ENCODE data around the gene CASP10. TPM values are rescaled to one million over a fixed set of nuclear protein-coding genes. Genes with fewer than 3 reads are reported as not detected.

The CASP10 gene
- total and polyA plus RNA-seq, 2 of the 8 experiments (the other 6 are each of a cell fraction or from before 2014, with no cell fraction given) = 2.3 to 4.0 TPM

DNA sequence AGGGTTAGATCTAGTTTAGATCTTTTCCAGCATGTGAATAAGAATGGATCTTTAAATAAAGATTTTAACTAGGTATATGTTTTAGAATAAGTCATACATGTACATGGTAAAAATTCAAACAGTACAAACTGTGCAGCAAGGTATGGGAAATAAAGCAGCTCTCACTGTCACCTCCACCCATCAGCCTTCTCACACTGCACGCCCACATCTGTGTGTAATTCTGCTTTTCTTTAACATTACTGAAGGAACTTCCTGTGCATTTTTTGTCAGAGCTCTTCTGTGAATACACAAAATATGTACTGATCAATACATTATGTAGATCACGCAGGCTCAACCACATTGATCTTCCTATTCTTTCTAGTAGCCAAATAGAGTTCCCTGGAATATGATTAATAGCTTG is 80.8 kb downstream of the CASP10 start:
- H3K4ac ChIP-seq (replicated peaks; ENCODE audit: insufficient read length, low read depth, low read length) = no peak overlapping the region
- H2AK5ac ChIP-seq (ENCODE audit: low read depth, low read length) = no peak overlapping the region
- DNase-seq (ENCODE audit: low read depth in 1 of 2, low spot score in 2 of 2) = no peak
- no peak overlapping the region for H2BK12ac ChIP-seq (ENCODE audit: low read depth, low read length)
- no peak overlapping the region for H3K23ac ChIP-seq (ENCODE audit: insufficient read length)
- 82% methylated on average over 2 of the region's 2 CpGs; no CpG with 5 or more reads in 1 of the 2 experiments for WGBS, 2 experiments (ENCODE audit: extremely low coverage in 1 of 2, insufficient coverage in 1 of 2, insufficient read length in 1 of 2, insufficient replicate concordance in 2 of 2, low coverage in 1 of 2, low lambda C conversion rate in 2 of 2, missing lambda C conversion rate in 1 of 2)
- no peak overlapping the region for H4K91ac ChIP-seq (replicated peaks; ENCODE audit: insufficient read length, low read length)
- no peak overlapping the region for H2BK15ac ChIP-seq (ENCODE audit: low read length)
- H3K4me1 ChIP-seq (replicated peaks in 1 of 4; ENCODE audit: control insufficient read depth in 3 of 4, insufficient read depth in 4 of 4, low read length in 3 of 4) = peaks cover 0 to 2% (median 0%) of the 10 kb centered on the region in 4 experiments; a peak in 3 of 7 replicates
- H2BK5ac ChIP-seq (ENCODE audit: low read depth, low read length) = no peak overlapping the region
- H3K79me2 ChIP-seq (ENCODE audit: control insufficient read depth in 1 of 2, insufficient read depth in 2 of 2, low read length in 2 of 2) = no peaks in the 10 kb centered on the region
- H3K79me1 ChIP-seq (ENCODE audit: low read depth, low read length) = no peaks in the 10 kb centered on the region
- H3K56ac ChIP-seq (replicated peaks; ENCODE audit: insufficient read length, low read depth, low read length) = no peak overlapping the region
- ChIA-PET CTCF (ENCODE audit: partially characterized antibody) (interaction anchor here (0.6 to 1.8 kb wide), 3 partner anchors 13 to 97 kb away, joined by 3 to 12 read pairs (median 7); no protein-coding TSS in a partner anchor), POLR2A (ENCODE audit: partially characterized antibody) (no interaction called here)
- H3K9me3 ChIP-seq (ENCODE audit: insufficient read depth in 2 of 2, low read depth in 1 of 2, low read length in 1 of 2) = no peaks in the 10 kb centered on the region
- no peak overlapping the region for H3K4me3 ChIP-seq (ENCODE audit: extremely low read depth in 1 of 4, insufficient read depth in 2 of 4, low read depth in 3 of 4, low read length in 4 of 4)
- no peak overlapping the region for H4K8ac ChIP-seq (ENCODE audit: extremely low read depth, insufficient read depth, low read length)
- H3K4me2 ChIP-seq (ENCODE audit: insufficient read depth in 1 of 2, low read depth in 2 of 2, low read length in 2 of 2) = no peak overlapping the region
- H2BK20ac ChIP-seq (ENCODE audit: low read length) = no peak overlapping the region
- H3K23me2 ChIP-seq (ENCODE audit: low read depth, low read length) = no peaks in the 10 kb centered on the region
- H3K36me3 ChIP-seq (ENCODE audit: control insufficient read depth in 2 of 4, insufficient read depth in 4 of 4, low read length in 3 of 4) = no peaks in the 10 kb centered on the region
- no peak overlapping the region for H3K27ac ChIP-seq (ENCODE audit: low read depth, low read length)
- no peak overlapping the region for H3K18ac ChIP-seq (ENCODE audit: extremely low read depth, low read length)
- TF ChIP-seq GABPA (IDR thresholded peaks at IDR 0.05; ENCODE audit: borderline replicate concordance, insufficient read depth, low read length) (no peak), BCL11A (IDR thresholded peaks at IDR 0.05; ENCODE audit: low read depth in 2 of 2, low read length in 2 of 2) (no peak), SIN3A (conservative IDR thresholded peaks at IDR 0.05 in 1 of 2, IDR thresholded peaks at IDR 0.05 in 1 of 2; ENCODE audit: low read depth in 1 of 2, low read length in 2 of 2) (no peak), TAF1 (IDR thresholded peaks at IDR 0.05; ENCODE audit: low read depth, low read length) (no peak), SP4 (IDR thresholded peaks at IDR 0.05; ENCODE audit: low read length) (no peak)
- no peaks in the 10 kb centered on the region for H3K27me3 ChIP-seq (replicated peaks in 1 of 4; ENCODE audit: control insufficient read depth in 3 of 4, extremely low read depth in 1 of 4, insufficient read depth in 3 of 4, low read length in 3 of 4)
- H4K20me1 ChIP-seq (replicated peaks in 1 of 2; ENCODE audit: control insufficient read depth in 1 of 2, insufficient read depth in 2 of 2, low read length in 2 of 2) = no peaks in the 10 kb centered on the region
- H4K5ac ChIP-seq (ENCODE audit: insufficient read length, low read depth, low read length) = no peak overlapping the region
- no peak overlapping the region for H2BK120ac ChIP-seq (replicated peaks; ENCODE audit: low read depth, low read length)
- no peak overlapping the region for H2AFZ ChIP-seq (ENCODE audit: low read length)
- no peak overlapping the region for H3K9ac ChIP-seq (replicated peaks in 1 of 4; ENCODE audit: extremely low read depth in 1 of 4, low read depth in 3 of 4, low read length in 3 of 4)
- no peak for FAIRE-seq
- H3K14ac ChIP-seq (ENCODE audit: insufficient read length) = no peak overlapping the region

Data from H1 (cell line).